Cerebellar nuclear complex (tissue), 1 donor: ENCODE results near the gene CREG1.

Experiments used
- DNase-seq, 2 experiments: peaks; one replicate each; lab custom pipeline; 2025; lab: John Stamatoyannopoulos, UW

Gene CREG1

GRCh38 chr1:167532964-167533824 lies 20.4 kb downstream of the CREG1 start:
- no peak for DNase-seq

DNA sequence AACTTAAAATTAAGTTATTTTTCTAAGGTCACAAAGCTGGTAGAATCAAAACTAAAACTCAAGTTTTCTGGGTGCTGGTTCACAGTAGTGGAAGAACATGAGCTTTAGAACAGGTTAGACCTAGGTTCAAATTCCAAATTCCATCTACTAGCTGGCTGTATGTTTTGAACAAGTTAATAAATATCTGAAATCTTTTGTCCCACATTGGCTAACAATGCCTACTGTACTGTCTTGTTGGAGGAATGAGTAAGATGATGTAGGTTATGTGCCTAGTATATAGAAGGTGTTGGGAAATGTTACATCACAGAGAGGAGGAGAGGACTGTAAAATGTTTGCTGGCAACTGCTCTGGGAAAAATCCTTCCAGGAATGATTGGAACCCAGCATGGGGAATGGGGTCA lies 21.2 kb downstream of the CREG1 start:
- no peak for DNase-seq

- no peak for DNase-seq
Measured at GRCh38 chr1:167529829-167530474, 23.6 kb downstream of the CREG1 start.

- no peak for DNase-seq
Measured at GRCh38 chr1:167528057-167528728, 25.4 kb downstream of the CREG1 start.

GRCh38 chr1:167526667-167527383 lies 26.7 kb downstream of the CREG1 start:
- DNase-seq, result no peak

GRCh38 chr1:167524651-167525050 lies 28.9 kb downstream of the CREG1 start:
- no peak for DNase-seq

DNA sequence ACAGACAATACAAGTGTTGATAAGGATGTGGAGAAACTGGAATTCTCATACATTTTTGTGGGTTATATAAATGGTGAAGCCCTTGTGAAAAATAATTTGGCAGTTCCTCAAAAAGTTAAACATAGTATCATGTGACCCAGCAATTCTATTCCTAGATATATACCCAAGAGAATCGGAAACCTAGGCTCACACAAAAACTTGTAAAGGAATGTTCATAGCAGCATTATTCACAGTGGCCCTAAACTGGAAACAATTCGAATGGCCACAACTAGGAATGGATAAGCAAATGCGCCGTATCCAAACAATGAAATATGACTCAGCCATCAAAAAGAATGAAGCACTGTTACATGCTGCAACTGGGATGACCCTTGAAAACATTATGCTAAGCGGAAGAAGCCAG lies 31.3 kb downstream of the CREG1 start:
- no peak for DNase-seq

GRCh38 chr1:167520711-167521206 lies 32.8 kb downstream of the CREG1 start:
- no peak for DNase-seq

- no peak for DNase-seq
Measured at GRCh38 chr1:167518331-167518700, 35.2 kb downstream of the CREG1 start, which contains the start of gene CD247. Gene CD247, minus strand, starts transcription at chr1:167518529. Its CDS starts 64 bp downstream, at chr1:167518465.

GRCh38 chr1:167517535-167518330 lies 35.8 kb downstream of the CREG1 start:
- DNase-seq, result no peak

GRCh38 chr1:167516404-167517388 lies 36.9 kb downstream of the CREG1 start:
- DNase-seq, result no peak

GRCh38 chr1:167515893-167516321 lies 37.7 kb downstream of the CREG1 start:
- no peak for DNase-seq

DNA sequence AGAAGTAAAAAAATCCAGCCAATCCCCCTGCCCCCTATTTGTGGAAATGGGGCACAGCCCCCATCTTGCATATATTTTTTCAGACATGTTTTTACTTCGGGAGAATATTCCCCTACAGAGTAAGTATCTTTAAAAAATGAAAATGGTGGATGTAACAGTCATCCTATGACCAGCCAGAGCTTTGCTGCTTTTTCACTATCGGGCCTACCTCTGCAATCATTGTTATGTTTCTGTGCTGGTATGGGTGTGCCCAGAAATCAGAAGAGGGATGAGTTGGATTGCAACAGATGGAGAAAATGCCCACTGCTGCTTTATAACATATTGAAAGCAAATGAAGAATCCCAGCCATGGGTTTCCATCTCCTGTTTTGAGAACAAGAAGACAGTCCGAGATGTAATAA lies 38.1 kb downstream of the CREG1 start:
- no peak for DNase-seq

GRCh38 chr1:167514288-167514687 lies 39.3 kb downstream of the CREG1 start:
- DNase-seq, result no peak

- no peak for DNase-seq
Measured at GRCh38 chr1:167512046-167512654, 41.4 kb downstream of the CREG1 start.

- no peak for DNase-seq
Measured at GRCh38 chr1:167511374-167511986, 42.1 kb downstream of the CREG1 start.

- no peak for DNase-seq
Measured at GRCh38 chr1:167510881-167511280, 42.7 kb downstream of the CREG1 start.

DNA sequence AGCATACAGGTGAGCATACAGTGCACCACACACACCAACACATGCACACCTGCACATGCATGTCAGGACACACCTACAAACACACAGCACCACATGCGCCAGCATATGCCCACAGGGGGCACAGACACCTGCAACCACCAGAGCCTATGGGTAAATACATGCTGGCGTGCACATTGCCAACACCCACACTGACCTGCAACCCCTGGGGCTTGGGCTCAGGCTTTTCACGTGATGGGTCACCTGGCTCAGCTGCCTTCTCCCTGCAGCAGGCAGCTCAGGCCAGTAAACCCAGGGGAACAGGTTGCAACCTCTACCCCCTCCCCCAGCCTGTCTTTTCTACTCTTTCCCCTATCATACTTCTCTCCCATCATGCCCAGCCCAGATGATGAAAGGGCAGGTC lies 43.3 kb downstream of the CREG1 start:
- DNase-seq, result no peak

GRCh38 chr1:167509587-167509986 lies 44.0 kb downstream of the CREG1 start:
- DNase-seq, result no peak
